ENCODE data around the gene RPLP1.
A peak's percentile ranks its signal among the peaks of the same experiment; 100 is the strongest.

DNA sequence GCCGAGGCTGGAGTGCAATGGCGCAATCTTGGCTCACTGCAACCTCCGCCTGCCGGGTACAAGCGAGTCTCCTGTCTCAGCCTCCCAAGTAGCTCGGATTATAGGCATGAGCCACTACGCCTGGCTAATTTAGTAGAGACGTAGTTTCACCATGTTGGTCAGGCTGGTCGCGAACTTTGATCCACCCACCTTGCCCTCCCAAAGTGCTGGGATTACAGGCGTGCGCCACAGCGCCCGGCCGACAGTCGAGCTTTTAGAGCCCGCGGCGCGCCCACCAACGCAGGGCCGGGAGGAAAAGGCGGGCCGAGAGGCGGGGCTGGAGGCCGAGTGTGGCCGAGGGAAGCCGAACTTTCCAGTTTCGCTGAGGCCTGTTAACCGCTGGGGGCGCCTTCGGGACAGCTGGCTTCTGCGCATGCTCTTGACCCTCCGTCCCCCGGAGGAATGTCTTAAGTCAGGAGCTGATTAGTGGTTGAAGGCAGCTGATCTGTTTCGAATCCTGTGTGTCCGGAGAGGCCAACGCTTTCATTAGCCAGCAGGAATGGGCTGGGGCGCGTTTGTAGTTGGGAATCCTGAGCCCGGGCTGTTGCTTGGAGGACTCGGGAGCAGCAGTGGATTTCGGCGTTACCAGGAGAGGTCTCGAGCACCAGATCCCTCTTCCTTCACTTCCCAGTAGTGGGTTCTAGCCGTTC, 10.0 kb downstream of the RPLP1 start:
- TF ChIP-seq CTCF (conservative IDR thresholded peaks at IDR 0.05 in 1 of 2, IDR thresholded peaks at IDR 0.05 in 1 of 2; ENCODE audit: low read depth in 1 of 2, low read length in 2 of 2) (peak; percentile 72 to 78), EZH2 (IDR thresholded peaks at IDR 0.05; ENCODE audit: low read length, missing control alignments) (no peak)
